HL-60/S4 treated with phorbol 12-myristate 13-acetate at 8.2 ng/mL for 4 days and 3 days (cell line): ENCODE results near the gene TELO2.

Experiments used
- in situ Hi-C: fragments of 300-500 bp; cut with MboI; formaldehyde crosslinking; loops from 2 replicates; pipeline ENCODE4 v1.15.0; 2022; ENCODE audit warnings: low sequenced_read_pairs

TELO2 gene

GRCh38 chr16:1512774-1513173 lies 19.6 kb downstream of the TELO2 start:
- in situ Hi-C loops: no loop called here

GRCh38 chr16:1514507-1514906 lies 21.3 kb downstream of the TELO2 start:
- in situ Hi-C loops: no loop called here

DNA sequence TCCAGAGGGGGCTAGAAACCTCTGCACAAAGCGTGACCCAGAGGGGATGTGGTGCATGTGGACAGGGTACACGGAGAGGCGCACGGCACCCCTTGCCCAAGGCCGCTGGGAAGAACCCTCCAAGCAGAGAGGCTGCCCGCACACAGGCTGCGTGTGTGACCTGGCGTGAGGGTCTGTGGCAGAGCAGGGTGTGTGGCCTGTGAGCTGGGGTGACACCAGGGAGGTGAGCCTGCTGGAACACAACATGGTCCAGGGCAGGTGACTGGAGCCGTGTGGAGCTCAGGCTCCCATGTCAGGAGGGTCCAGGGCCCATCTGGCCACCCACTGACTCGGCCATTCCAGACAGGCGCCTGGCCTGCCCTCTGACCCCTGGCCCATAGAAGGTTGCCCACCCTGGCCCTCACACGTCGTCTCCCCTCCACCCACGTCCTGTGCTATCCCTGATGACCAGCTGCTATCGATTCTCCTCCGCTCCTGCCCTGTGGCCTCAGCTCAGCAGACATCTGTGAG lies 25.5 kb downstream of the TELO2 start:
- in situ Hi-C loops: no loop called here

- in situ Hi-C loops: no loop called here
These were observed 26.7 kb downstream of the TELO2 start for GRCh38 chr16:1519831-1520230.

- in situ Hi-C loops: no loop called here
These were observed 27.3 kb downstream of the TELO2 start for GRCh38 chr16:1520461-1520860.

DNA sequence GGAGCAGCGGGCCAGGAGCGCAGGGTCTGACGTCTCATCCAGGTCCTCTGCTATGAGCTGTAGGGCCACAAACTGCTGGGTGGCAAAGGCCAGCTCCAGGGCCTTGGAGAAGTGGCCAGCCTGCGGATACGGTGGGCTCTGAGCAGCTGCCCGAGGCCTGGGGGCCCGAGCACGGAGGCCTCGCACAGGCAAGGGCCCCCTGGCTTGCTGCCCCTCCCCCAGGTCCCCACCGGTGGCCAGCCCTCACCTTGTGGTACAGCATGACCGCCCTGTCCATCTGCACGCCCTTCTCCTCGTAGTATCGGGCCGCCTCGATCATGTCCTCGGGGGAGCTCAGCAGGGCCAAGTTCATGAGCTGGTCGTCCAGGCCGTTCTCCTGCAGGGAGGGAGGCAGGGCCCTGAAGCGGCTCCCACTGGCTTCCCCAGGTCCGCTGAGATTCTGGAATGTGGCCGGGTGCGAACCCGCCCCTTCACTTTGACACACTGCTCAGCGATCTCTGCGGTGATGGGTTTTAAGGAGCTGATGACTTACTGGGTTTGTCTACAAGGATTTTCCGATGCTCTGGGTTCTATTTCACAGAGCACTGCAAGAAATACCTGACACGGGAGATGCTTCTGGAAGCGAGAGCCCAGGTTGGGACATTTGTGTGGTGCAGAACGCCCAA lies 30.6 kb downstream of the TELO2 start:
- in situ Hi-C loops: no loop called here

- in situ Hi-C loops: no loop called here
These were observed 31.2 kb downstream of the TELO2 start for GRCh38 chr16:1524366-1524765.

GRCh38 chr16:1525871-1526607 lies 32.9 kb downstream of the TELO2 start:
- in situ Hi-C loops: no loop called here

DNA sequence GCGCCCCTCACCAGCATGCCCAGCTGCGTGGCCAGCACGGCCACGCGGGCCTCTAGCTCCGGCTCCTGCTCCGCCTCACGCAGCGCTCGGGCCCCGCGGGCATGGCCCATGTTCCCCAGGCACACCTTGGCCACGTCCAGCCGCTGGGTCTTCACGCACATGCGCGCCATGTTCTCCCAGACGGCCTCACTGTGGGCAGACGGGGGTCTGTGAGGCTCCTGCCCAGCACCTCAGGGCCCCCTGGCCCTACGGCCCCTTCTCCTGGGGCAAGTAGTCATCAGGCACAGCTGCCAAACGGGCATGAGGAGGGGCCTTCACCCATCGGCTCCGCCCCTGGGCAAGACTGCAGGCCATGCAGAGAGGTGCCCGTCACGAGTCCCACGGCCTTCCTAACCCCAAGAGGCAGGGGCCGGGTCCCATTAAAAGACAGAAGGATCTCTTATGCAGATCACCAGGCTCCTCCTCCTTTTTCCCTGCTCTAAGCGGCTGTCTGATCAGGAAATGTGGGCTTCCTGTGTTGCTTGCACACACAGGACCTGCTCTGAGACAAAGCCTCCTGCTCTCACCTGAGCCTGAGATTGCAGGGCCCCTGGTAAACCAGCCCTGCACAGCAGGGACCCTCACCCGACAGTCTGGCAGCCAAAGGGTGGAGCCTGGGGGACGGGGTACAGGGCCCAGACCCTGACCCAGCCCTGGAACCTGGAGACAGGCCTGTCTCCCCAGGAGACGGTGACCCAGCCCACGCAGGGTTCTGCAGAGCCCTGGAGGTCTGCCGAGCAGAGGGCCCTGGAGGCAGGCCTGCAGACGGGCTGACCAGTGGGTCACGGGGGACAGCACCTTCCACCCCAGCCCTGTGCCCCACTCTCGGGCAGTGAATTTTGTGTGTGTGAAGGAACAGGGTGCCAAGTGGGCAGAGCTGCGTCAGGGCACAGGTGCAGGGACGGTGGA lies 33.7 kb downstream of the TELO2 start:
- in situ Hi-C loops: no loop called here

DNA sequence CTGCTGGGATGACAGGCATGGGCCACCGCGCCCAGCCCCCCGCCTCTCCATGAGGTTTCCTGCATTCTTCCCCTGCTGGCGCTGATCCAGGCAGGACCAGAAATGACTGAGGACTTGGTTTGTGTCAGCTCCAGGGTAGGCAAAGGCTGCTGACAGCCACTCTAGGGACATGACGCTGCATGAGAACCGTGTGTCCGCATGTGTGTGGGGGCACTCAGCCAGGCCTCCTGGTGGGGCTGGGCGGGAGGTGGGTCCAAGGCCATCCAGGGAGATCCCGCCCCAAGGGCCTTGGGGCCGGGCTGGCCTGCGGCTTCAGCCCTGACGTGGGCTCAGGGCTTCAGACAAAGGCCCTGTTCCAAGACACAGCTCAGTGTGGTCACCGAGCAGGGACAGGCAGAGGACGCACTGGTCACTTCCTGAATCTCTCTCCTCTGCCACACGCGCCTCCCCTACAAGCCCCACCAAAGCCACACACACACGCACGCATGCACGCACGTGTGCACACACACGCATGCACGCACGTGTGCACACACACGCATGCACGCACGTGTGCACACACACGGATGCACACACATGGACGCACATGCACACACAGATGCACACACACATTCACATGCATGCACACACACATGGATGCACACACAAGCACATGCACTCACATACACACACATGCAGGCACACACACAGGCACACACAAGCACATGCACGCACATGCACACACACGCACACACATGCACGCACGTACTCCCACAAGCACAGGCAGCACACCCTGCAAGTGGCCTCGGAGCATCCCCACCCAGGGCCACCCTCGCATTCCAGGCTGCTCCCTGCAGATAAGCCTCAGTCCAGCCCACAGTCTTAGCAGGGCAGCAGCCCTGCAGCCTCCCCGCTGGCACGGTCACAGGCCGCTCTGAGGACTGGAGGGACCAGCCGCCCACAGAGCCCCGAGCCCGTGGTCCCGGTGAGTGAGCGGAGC lies 35.0 kb downstream of the TELO2 start:
- in situ Hi-C loops: no loop called here

DNA sequence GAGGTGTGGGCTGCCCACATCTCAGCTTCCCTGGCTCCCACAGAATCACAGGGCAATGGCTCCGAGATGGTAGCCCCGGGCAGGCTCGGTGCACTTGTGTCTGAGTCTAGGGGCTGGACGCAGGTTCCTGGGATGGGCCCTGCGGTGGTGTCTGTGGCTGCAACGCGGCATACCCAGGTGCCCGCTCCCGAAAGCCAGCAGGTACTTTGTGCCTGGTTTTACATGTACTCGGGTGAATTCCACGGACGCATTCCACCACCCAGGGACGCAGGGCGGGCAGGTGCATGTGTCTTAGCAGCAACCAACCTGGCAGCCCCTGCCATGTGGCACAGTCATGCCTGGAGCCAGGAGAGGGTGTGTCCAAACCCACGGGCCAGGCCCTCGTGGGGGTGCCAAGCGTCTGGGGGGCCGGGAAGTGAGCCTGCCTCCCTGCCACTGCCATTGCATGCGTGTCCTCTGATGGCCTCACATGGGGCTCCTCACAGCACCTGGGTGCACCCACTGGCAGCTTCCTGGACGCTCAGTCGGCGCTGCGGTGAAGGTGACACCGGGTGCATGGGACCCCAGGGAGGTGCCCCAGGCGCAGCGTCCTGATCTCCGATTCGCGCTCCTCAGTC lies 35.9 kb downstream of the TELO2 start:
- in situ Hi-C loops: no loop called here

- in situ Hi-C loops: no loop called here
These were observed 37.3 kb downstream of the TELO2 start for GRCh38 chr16:1530349-1530882.

DNA sequence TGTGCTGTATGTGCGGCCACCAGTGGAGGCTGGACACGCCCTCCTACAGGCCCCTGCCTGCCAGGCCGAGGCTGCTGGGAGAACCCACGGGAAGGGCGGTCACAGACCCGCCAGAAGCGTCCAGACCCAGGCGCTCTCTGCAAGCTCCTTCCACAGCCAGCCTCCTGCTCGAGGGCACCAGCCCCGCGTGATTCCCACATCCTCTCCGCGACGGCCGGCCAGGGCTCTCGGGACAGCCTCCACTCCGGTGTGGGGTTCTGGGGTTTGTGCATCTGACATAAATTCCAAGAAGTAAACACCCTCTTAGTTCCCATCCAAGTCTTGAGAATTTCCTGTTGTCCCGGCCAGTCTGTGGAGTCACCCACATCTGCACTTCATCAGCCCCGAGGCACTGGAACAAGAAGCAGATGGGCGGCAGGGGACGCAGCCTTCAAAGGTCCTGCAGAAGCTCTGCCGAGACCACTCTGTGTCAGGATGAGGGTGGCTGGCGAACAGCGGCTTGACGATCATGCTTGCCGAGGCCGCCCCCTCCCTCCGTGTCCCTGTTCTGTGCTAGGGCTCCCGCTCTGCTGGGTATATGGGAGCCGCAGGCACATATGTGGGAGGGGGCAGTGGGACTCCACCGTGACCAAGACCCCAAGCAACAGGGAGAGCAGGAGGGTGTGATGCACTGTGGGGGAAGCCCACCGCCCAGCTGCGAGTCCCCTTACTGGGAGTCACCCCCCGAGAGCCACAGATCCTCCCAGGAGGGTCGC lies 37.9 kb downstream of the TELO2 start:
- in situ Hi-C loops: no loop called here

DNA sequence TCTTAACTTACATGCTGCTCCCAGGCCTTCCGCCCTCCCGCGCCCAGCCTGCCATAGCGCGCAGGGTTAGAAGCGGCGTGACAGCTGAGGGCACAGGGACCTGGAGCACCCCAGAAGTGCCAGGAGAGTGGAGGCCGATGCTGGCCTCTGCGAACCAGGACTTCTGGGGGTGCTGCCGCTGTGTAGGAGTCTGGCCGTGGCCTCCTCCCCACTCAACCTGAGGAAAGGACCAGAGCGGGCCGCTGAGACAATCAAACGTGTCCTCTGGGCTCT lies 38.4 kb downstream of the TELO2 start:
- in situ Hi-C loops: no loop called here

DNA sequence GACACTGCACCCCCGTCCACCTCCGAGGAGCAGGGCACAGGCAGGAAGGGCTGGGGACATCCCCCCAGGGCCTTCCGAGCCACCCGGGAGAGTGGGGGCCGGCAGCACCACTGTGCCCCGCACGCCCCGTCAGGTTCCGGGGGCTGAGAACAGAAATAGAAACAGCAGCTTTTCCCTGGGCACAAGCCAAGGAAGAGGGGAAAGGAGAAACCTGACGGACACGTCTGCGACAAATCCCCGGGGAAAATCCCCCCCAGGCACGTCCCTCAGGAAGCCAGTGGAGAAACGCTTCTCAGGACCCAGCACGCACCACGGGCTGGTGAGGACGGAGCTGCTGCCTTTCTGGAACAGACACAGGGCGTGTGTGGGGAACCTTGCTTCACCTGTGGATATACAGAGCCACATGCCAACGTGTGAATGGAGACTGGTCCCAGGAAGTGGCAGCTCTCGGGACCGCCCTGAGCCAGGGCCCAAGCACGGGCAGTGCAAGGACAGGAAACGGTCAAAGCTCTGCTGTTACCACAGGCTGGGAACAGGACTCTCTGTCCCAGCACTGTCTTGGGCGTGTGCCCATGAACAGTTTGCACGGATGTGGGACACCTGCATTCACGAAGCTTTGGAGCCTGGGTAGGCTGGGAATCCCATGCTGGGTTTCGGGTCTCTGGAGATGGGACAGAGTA lies 39.1 kb downstream of the TELO2 start:
- in situ Hi-C loops: no loop called here

DNA sequence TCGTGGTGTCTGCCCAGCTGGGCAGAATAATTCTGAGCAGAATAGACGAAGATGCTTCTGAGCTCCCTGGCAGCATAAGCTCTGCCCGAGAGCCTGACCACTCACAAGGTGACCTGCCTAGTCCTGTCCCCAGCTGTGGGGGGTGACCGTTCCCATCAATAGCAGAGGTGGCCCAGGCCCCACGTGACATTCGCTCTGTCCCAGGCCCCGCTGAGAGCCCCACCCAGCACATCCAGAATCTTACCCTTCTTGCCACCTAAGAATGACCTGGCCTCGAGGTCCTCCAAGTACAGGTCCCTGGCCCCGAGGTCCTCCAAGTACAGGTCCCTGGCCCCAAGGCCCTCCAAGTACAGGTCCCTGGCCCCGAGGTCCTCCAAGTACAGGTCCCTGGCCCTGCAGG lies 39.6 kb downstream of the TELO2 start:
- in situ Hi-C loops: no loop called here

DNA sequence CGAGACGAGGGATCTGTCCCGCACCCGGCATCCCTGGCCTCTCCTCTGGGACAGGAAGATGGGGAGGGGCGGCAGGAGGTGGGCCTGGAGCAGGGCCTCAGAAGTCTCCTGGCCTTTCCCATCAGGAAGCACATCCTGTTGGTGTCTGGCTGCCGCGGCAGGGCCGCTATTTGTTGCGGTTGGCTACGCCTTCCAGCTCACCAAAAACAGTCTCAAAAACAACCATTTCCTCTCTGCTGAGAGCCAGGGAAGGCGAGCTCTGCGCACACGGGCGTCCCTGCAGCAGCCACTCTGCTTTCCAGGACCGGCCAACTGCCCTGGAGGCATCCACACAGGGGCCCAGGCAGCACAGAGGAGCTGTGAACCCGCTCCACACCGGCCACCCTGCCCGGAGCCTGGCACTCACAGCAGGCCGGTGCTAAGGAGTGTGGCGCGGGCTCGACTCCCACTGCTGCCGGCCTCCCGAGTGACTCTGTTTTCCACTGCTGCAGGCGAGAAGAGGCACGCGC lies 40.3 kb downstream of the TELO2 start, which contains the start of gene TMEM204:
TMEM204 (plus strand) TSS at position 224 of the 509 bp plus-strand sequence. CDS start 610 bp downstream, outside the sequence.
- in situ Hi-C loops: no loop called here
